GM19324 (cell line): ENCODE data around the gene ERGIC3.

Experiments
- ATAC-seq: cut with Tn5 transposase; IDR thresholded peaks from one replicate; pipeline ENCODE4 v1.9.1; 2021; ENCODE audit warnings: mild to moderate bottlenecking, moderate library complexity; ENCODE audit not compliant: unreplicated experiment, low FRiP score

The ERGIC3 gene

DNA sequence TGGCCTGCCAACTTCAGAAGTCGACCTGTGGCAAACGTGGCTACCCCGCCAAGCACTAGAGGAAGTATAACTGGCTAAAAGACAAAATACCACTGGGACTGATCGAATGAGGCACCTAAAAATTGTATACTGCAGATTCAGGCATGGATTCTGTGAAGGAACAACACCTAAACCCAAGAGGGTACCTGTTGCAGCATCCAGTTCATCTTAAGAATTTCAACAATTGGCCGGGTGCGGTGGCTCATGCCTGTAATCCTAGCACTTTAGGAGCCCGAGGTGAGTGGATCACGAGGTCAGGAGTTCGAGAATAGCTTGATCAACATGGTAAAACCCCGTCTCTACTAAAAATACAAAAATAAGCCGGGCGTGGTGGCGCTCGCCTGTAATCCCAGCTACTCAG, 46.5 kb downstream of the ERGIC3 start:
- ATAC-seq: no peak

DNA sequence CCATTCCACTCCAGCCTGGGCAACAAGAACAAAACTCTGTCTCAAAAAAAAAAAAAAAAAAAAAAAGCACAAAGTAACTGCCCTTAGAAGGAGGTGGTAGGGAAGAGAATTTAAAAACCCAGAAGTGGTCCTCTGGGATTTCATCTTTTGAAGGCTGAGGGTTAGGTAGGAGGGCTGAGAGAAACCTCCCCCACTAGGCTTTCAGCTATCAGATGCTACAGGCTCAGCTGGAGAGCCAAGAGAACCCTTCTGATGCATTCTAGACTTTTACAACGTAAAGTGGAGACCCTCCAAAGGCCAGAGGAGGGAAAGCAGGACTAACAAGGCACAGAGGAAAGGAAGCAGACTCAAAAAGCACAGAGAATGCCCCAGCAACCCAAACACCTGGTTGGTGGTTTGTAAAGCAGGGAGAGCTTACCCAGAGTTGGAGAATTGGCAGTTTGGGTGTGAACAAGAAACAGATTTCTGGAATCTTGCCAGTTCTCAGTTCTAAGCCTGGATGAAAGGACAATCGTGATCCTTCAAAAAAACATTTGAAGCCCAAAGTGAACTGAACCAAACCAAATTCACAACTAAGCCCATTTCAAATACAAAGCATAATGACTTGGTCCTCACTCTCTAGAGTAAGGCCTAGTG, 50.6 kb downstream of the ERGIC3 start:
- ATAC-seq: no peak

DNA sequence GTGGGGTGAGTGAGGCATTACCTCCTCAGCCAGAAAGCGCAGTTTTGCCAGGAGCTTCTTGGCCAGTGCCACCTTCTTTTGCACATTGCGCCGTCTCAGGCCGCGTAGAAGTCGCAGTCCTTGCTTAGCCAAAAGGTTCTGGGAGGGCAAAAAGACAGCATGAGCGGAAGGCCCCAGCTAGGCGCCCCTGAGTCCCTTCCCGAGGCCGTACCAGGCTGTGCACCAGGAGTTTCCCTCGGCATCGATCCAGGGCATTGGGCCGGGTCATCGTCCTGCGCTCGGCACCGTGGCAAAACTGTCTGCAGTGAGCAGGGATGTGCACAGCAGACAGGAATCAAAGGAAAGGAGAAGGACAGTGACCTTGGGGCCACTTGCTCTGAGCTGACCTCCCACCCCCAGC, 53.6 kb downstream of the ERGIC3 start:
- no peak for ATAC-seq

- no peak for ATAC-seq
Observed at GRCh38 chr20:35595901-35596300, 54.0 kb downstream of the ERGIC3 start.

GRCh38 chr20:35597186-35597585, 55.3 kb downstream of the ERGIC3 start:
- no peak for ATAC-seq

- no peak for ATAC-seq
Observed at GRCh38 chr20:35598476-35598875, 56.6 kb downstream of the ERGIC3 start.

GRCh38 chr20:35598899-35599775, 57.3 kb downstream of the ERGIC3 start:
- no peak for ATAC-seq

DNA sequence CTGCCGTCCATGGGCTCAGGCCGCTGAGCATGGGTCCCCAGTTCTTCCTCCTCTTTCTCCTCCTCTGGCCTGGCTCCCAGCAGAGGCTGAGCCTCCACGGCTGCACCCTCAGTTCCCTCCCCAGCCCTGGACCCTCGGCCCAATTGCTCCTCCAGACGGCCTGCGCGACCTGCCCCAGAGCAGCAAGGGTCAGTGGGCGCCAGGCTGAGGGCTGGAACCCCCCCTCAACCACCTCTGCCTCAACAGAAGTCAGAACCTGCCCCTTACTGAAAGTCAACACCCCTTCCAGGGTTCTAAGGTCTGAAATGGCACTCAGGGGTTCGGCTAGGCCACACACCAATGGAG, 57.9 kb downstream of the ERGIC3 start:
- no peak for ATAC-seq

DNA sequence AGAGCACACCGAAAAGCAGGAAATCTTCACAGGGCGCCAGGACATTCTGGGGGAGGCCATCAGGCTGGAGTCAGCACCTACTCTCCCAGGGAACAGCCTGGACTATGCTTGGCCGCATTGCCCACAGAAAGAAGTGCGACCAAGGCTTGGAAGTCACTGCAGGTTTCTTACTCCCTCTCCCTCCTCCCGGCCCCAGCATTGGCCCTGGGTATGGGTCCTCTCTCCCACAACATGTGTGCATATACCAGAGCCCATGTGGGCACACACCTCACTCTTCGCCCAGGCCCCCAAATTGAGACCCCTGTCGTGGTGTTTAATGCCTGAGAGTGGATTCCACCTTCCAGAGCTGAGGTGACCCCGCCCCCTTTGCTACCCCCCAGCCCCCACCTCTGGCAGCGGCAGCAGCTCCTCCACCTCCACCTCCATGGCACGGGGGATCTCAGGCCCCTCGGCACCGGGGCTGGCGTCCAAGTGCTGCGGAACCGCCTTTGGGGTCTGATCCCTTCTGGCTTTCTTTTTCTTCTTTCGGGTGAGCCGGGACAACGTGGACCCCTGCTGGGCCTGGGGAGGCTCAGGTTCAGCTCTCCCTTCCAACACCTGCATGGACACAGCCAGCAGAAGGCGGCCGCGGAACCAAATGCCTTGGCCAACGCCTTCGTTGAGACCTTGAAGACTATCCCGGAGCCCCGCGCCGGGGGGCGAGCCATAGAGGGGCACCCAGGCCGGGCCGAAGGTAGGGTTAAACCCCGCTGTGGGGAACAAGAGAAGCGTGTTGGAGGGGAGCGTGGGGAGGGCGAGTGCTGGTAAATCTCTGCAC, 58.5 kb downstream of the ERGIC3 start:
- ATAC-seq: no peak

DNA sequence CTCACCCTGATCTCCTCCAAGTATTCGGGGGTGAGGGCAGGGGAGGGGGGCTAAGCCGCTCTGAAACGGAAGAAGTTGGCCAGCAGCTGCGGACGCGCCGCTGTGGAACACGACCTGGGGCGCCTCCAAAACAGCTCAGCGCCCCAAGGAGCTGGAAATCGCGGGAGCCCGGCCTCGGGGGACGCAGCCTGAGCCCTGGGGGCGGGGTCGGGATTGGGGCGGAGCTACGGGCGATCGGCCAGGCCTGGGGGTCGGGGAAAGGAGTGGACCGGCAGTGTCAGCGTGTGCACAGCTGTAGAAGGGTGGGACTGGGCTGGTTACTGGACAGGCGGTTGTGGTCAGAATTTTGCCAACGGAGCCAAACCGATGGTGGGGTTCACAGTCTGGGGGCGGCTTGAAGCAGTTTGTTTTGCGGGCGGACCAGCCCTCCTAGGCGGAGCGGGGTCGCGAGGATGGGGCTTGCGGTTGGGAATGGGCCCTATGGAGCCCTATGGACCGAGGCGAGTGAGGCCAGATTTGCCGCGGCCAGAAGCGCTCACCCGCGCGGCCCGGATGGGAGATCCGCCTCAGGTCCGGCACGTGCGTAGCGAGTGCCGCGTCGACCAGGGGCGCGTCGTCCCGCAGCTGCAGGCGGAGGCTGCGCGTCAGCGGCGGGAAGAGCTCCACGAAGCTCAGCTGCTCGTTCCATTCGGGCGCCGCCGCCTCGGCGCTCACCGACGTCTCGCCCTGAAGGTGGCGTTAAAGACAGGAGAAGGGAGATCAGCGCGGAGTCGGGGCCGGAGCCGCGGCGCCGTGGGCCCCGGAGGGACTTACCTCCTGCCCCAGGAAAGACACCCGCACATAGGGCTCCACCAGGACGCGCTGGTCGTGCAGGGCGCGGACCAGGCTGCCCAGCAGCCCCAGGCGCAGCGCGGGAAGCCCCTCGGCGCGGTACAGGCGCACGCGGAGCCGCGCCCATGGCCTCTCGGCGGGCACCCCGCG, 59.4 kb downstream of the ERGIC3 start:
- no peak for ATAC-seq

DNA sequence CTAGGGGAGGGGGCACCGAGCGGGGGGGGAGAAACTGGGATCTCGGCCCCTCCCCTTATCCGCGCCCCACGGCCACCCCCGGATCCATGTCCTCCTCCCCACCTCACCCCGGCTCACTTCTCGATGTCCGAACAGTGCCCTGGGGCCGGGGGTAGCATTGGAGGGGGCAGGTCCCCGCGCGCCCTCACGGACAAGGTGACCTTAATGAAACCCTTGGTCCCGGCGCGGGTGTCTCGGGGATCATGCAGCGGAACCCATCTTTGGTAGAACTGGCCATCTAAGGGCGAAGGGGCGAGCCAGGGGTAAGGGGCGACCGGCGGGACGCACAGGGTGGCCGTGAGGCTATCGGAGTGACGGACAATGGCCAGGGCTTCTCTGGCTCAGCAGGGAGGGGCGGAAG, 60.1 kb downstream of the ERGIC3 start:
- no peak for ATAC-seq

DNA sequence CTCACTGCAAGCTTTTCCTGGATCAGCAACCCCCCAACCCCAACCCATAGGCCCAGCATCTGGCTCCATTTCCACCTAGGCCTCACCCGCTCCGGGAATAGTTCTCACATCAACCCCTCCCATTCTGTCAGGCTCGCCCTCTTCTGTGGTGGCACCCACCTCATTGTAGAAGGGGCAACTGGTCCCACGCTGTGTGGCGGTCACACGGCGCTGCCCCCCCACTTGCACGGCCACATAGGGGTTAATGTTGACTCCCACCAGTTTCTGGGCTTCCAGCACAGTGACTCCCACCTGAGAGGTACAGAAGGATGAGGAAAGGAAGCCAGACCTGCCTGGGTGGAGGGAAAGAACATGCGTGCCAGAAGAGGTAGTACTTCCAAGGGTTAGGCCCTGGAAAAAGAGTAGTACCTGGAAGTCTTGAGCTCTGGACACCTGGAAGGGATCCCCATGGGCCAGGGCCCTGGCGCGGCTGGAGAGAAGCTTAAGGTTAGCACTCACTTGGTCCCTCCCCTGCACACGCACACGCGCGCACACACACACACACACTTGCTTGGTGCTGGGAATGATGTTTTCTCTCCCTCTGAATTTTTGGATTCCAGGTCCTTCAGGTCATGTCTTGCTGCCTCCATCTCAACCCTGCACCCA, 61.1 kb downstream of the ERGIC3 start:
- no peak for ATAC-seq

- no peak for ATAC-seq
Observed at GRCh38 chr20:35603695-35604448, 62.0 kb downstream of the ERGIC3 start.

DNA sequence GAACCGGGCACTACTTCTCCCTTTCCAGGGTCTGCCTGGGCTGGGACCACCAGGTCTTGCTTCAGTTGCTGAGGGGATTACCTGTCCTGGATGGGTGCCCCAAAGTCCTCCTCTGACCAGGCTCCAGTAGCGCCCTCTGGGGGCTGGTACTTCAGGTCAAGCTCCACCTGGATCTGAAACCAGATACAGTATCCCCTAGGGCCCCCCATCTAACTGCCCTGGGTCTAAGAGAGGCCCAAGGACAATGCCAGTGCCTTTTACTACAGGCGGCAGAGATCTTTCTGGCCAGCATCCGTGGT, 62.5 kb downstream of the ERGIC3 start:
- ATAC-seq: no peak

DNA sequence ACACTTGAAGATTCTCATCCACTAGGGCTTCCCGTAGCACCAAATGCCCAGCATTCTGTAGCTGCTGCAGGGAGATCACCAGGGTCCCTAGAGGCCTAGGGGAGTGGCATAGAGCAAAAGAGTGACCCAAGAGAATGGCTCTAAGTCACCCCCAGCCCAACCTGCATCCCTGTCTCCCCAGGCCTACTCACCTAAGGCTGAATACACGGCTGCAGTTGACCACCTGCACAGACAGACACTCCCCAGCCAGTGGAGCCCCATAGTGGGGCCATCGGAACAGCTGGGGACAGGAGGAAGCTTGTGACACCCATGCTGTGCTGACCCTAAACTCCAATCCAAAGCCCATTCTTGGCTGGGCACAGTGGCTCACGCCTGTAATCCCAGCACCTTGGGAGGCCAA, 64.2 kb downstream of the ERGIC3 start:
- no peak for ATAC-seq
